HepG2 (cell line): ENCODE data around the gene SELENOI. TPM values are rescaled to one million over a fixed set of nuclear protein-coding genes. Genes with fewer than 3 reads are reported as not detected.

Experiments used
- ATAC-seq: fragments of 200-7000 bp; cut with Tn5 transposase; 3 replicates; pipeline ENCODE4 v1.9.1; 2020; ENCODE audit warnings: mild to moderate bottlenecking, moderate library complexity
- BruUV-seq: library from RNA; stranded (reverse); fragments of 400-500 nt; replicated peaks from 2 replicates; lab custom pipeline; 2021; lab: Mats Ljungman, UMichigan
- CTCF ChIA-PET: fragments of 300-600 bp; formaldehyde crosslinking; extraction: SDS; loops from one replicate; lab custom pipeline; 2021; ENCODE audit warnings: low total read pairs, inconsistent platforms, low intra/inter-chr PET ratio; lab: Yijun Ruan, JAX
- POLR2A ChIA-PET: fragments of 350-600 bp; sonication (Branson Sonifier 250); formaldehyde crosslinking; loops from one replicate; lab custom pipeline; 2020; ENCODE audit warnings: antibody characterized with exemption, inconsistent platforms; lab: Yijun Ruan, JAX
- DNase-seq: peaks from one replicate; pipeline ENCODE4 v3.0.0-alpha.2; 2015; ENCODE audit warnings: low spot score
- FAIRE-seq: peaks from 3 replicates; lab custom pipeline; 2011; peaks lifted over from hg19 to GRCh38; lab: Jason Lieb, UNC
- H2AFZ ChIP-seq: one replicate; pipeline ENCODE4 v1.6.1; 2011; ENCODE audit warnings: low read length, inconsistent platforms
- H3K27ac ChIP-seq: fragments of 300-600 bp; 3 replicates; pipeline ENCODE4 v1.8.0; 2011; ENCODE audit warnings: mixed run types, mild to moderate bottlenecking, mixed read lengths, low read length, inconsistent platforms; ENCODE audit not compliant: insufficient read depth; ENCODE audit errors: extremely low read length
- H3K27me3 ChIP-seq, 2 experiments: fragments of 200-600 bp in 1 of 2; 2 replicates in 1 of 2; 3 replicates in 1 of 2; pipeline versions ENCODE4 v1.6.0 to v1.8.0; 2011; ENCODE audit warnings: low read length in 2 of 2, mild to moderate bottlenecking in 2 of 2, moderate library complexity in 2 of 2, inconsistent platforms in 1 of 2; ENCODE audit not compliant: insufficient read depth in 2 of 2, control insufficient read depth in 1 of 2
- H3K36me3 ChIP-seq, 2 experiments: fragments of 200-600 bp in 1 of 2; replicated peaks in 1 of 2; 2 replicates in 1 of 2; 3 replicates in 1 of 2; pipeline versions ENCODE4 v1.5.1 to v1.8.0; 2011; ENCODE audit warnings: low read length in 2 of 2, inconsistent platforms in 1 of 2; ENCODE audit not compliant: insufficient read depth in 2 of 2, control insufficient read depth in 1 of 2
- H3K4me1 ChIP-seq: 2 replicates; pipeline ENCODE4 v1.5.1; 2012; ENCODE audit warnings: low read length, inconsistent platforms; ENCODE audit not compliant: insufficient read depth
- H3K4me2 ChIP-seq: 2 replicates; pipeline ENCODE4 v1.6.0; 2011; ENCODE audit warnings: low read depth, low read length, inconsistent platforms
- H3K4me3 ChIP-seq, 3 experiments: fragments of 200-600 bp in 1 of 3; sonication (generic), shearing (Covaris generic) in 1 of 3; replicated peaks in 1 of 3; 2 replicates each; pipeline ENCODE4 v1.5.1; 2011 to 2016; ENCODE audit warnings: low read length in 3 of 3, inconsistent platforms in 2 of 3, low read depth in 2 of 3, mild to moderate bottlenecking in 2 of 3, control low read depth in 1 of 3, mixed read lengths in 1 of 3; ENCODE audit not compliant: insufficient read depth in 1 of 3
- H3K79me2 ChIP-seq: one replicate; pipeline ENCODE4 v1.6.1; 2011; ENCODE audit warnings: low read length, inconsistent platforms; ENCODE audit not compliant: insufficient read depth
- H3K9ac ChIP-seq: 2 replicates; pipeline ENCODE4 v1.6.0; 2011; ENCODE audit warnings: mild to moderate bottlenecking, low read depth, low read length, inconsistent platforms; ENCODE audit not compliant: insufficient read depth
- H3K9me3 ChIP-seq: 2 replicates; pipeline ENCODE4 v1.5.1; 2012; ENCODE audit warnings: mild to moderate bottlenecking, low read length
- H4K20me1 ChIP-seq: 2 replicates; pipeline ENCODE4 v1.6.0; 2011; ENCODE audit warnings: inconsistent platforms, mild to moderate bottlenecking, low read length, moderate library complexity; ENCODE audit not compliant: insufficient read depth
- DZIP1 ChIP-seq: sonication (generic); formaldehyde crosslinking; IDR thresholded peaks from 2 replicates; pipeline ENCODE4 v1.5.0; 2020; ENCODE audit warnings: mild to moderate bottlenecking, missing genetic modification reagents
- GTF3A ChIP-seq: sonication (generic); formaldehyde crosslinking; conservative IDR thresholded peaks from 2 replicates; pipeline ENCODE4 v1.4.0; 2020; ENCODE audit warnings: mild to moderate bottlenecking, missing genetic modification reagents
- HES4 ChIP-seq: sonication (generic); formaldehyde crosslinking; IDR thresholded peaks from 2 replicates; pipeline ENCODE4 v1.9.0; 2021; ENCODE audit warnings: mild to moderate bottlenecking, missing genetic modification reagents, borderline replicate concordance
- IRF9 ChIP-seq: sonication (generic); formaldehyde crosslinking; IDR thresholded peaks from 2 replicates; pipeline ENCODE4 v1.8.0; 2022; ENCODE audit warnings: missing genetic modification reagents, mild to moderate bottlenecking, borderline replicate concordance
- PAXIP1 ChIP-seq: sonication (generic); formaldehyde crosslinking; conservative IDR thresholded peaks from 2 replicates; pipeline ENCODE4 v1.4.0; 2020; ENCODE audit warnings: mild to moderate bottlenecking, missing genetic modification reagents, moderate library complexity
- THRA ChIP-seq: sonication (generic); formaldehyde crosslinking; IDR thresholded peaks from 2 replicates; pipeline ENCODE4 v1.4.0; 2020; ENCODE audit warnings: missing genetic modification reagents, borderline replicate concordance
- TOE1 ChIP-seq: sonication (generic); formaldehyde crosslinking; IDR thresholded peaks from 2 replicates; pipeline ENCODE4 v1.4.0; 2020; ENCODE audit warnings: mild to moderate bottlenecking, missing genetic modification reagents
- ZNF10 ChIP-seq: sonication (generic); formaldehyde crosslinking; IDR thresholded peaks from 2 replicates; pipeline ENCODE4 v1.4.0; 2020; ENCODE audit warnings: mild to moderate bottlenecking, low read depth, missing genetic modification reagents, borderline replicate concordance
- ZNF234 ChIP-seq: sonication (generic); formaldehyde crosslinking; conservative IDR thresholded peaks from 2 replicates; pipeline ENCODE4 v1.5.1; 2020; ENCODE audit warnings: mild to moderate bottlenecking, missing genetic modification reagents
- ZNF296 ChIP-seq: sonication (generic); formaldehyde crosslinking; conservative IDR thresholded peaks from 2 replicates; pipeline ENCODE4 v1.5.0; 2020; ENCODE audit warnings: mild to moderate bottlenecking, missing genetic modification reagents
- ZNF564 ChIP-seq: sonication (generic); formaldehyde crosslinking; IDR thresholded peaks from 2 replicates; pipeline ENCODE4 v1.8.1; 2023; ENCODE audit warnings: mild to moderate bottlenecking, missing genetic modification reagents
- ZNF576 ChIP-seq: sonication (generic); formaldehyde crosslinking; IDR thresholded peaks from 2 replicates; pipeline ENCODE4 v1.4.0; 2020; ENCODE audit warnings: mild to moderate bottlenecking, missing genetic modification reagents
- WGBS: methylation state at CpG from one replicate; pipeline ENCODE4 v1.1.6; 2017; ENCODE audit warnings: low lambda C conversion rate; 5-methylcytosine and 5-hydroxymethylcytosine counted together
- in situ Hi-C: cut with HindIII; loops from 2 replicates; pipeline ENCODE4 v1.10.0; 2017; ENCODE audit warnings: low pct_unique_long_range_greater_than_20kb; ENCODE audit not compliant: extremely low pct_ligation_motif_present
- intact Hi-C: fragments of 100-400 bp; cut with micrococcal nuclease; formaldehyde crosslinking; loops from one replicate; pipeline ENCODE4 v1.10.0; 2022; ENCODE audit not compliant: unreplicated experiment
- polyA plus RNA-seq, 8 experiments: library from polyadenylated mRNA; depleted of rRNA in 3 of 8; stranded (reverse) in 7 of 8; unstranded in 1 of 8; fragments of >200 nt; fragmentation: Illumina TruSeq in 4 of 8; extraction: Trizol in 4 of 8; gene quantifications; 2 replicates each; pipeline versions ENCODE4 v1.2.1 to v1.2.3, GENCODE V29; 2011 to 2016; ENCODE audit warnings: low read depth in 4 of 8, missing spikeins in 1 of 8, mixed read lengths in 1 of 8; ENCODE audit not compliant: insufficient read depth in 1 of 8
- total RNA-seq, 5 experiments: library from RNA; depleted of rRNA; stranded (reverse); fragments of >200 nt; fragmentation: Illumina TruSeq; extraction: Trizol; gene quantifications; 2 replicates each; pipeline ENCODE4 v1.2.3, GENCODE V29; 2016; ENCODE audit warnings: low read depth in 1 of 5

Gene SELENOI
- total and polyA plus RNA-seq, 2 of the 13 experiments (the other 11 are each of a cell fraction or from before 2014, with no cell fraction given): 27.7 to 60.3 TPM

GRCh38 chr2:26376799-26377198, 30.9 kb downstream of the SELENOI start:
- TF ChIP-seq ZNF10: no peak
- no peak for TF ChIP-seq TOE1
- TF ChIP-seq ZNF576 (CRISPR knock-in tag): no peak
- no peak for TF ChIP-seq ZNF234 (CRISPR knock-in tag)
- TF ChIP-seq GTF3A (CRISPR knock-in tag): no peak
- TF ChIP-seq ZNF296: no peak
- TF ChIP-seq HES4: no peak
- no peak for TF ChIP-seq IRF9 (CRISPR knock-in tag)
- no peak for TF ChIP-seq THRA (CRISPR knock-in tag)
- TF ChIP-seq DZIP1 (CRISPR knock-in tag): no peak
- TF ChIP-seq PAXIP1 (CRISPR knock-in tag): no peak
- TF ChIP-seq ZNF564 (CRISPR knock-in tag): no peak
- Histone ChIP-seq H2AFZ (no peak overlapping the region), H3K79me2 (no peaks in the 10 kb centered on the region), H3K4me3 (no peak overlapping the region), H3K36me3 (peaks cover 15 to 69% of the 10 kb centered on the region in 2 experiments), H3K4me2 (no peak overlapping the region), H4K20me1 (no peaks in the 10 kb centered on the region), H3K27me3 (no peaks in the 10 kb centered on the region), H3K9me3 (no peaks in the 10 kb centered on the region), H3K4me1 (no peaks in the 10 kb centered on the region), H3K27ac (no peak overlapping the region), H3K9ac (no peak overlapping the region)
- POLR2A ChIA-PET: no interaction called here
- in situ Hi-C loops: no loop called here
- intact Hi-C loops: no loop called here
- 98% methylated on average over 1 of the region's 1 CpG for WGBS
- no peak for ATAC-seq
- CTCF ChIA-PET: no interaction called here
- DNase-seq: no peak
- no TSS peak for BruUV-seq
- no peak for FAIRE-seq
